HFFc6 (cell line): ENCODE measurements around the gene IFNLR1. TPM values are rescaled to one million over a fixed set of nuclear protein-coding genes. Genes with fewer than 3 reads are reported as not detected.

Experiments
- DNase-seq: peaks from one replicate; pipeline ENCODE4 v3.0.0-alpha.2; 2018
- H3K27ac Mint-ChIP-seq: 2 replicates; pipeline ENCODE4 v1.8.0; 2020; ENCODE audit warnings: mild to moderate bottlenecking, mixed read lengths
- H3K27me3 Mint-ChIP-seq: 2 replicates; pipeline ENCODE4 v1.8.0; 2021; ENCODE audit warnings: mild to moderate bottlenecking, moderate library complexity, mixed read lengths; ENCODE audit not compliant: insufficient read depth
- H3K36me3 Mint-ChIP-seq: 2 replicates; pipeline ENCODE4 v1.8.0; 2021; ENCODE audit warnings: low read depth, mixed read lengths
- H3K4me1 Mint-ChIP-seq: 2 replicates; pipeline ENCODE4 v1.8.0; 2020; ENCODE audit warnings: low read depth, mixed read lengths
- H3K4me3 Mint-ChIP-seq: 2 replicates; pipeline ENCODE4 v1.8.0; 2020; ENCODE audit warnings: mild to moderate bottlenecking, moderate library complexity, mixed read lengths
- H3K9me3 Mint-ChIP-seq: 2 replicates; pipeline ENCODE4 v1.8.0; 2020; ENCODE audit warnings: mild to moderate bottlenecking, mixed read lengths
- total RNA-seq, 6 experiments: library from RNA; stranded (reverse); fragmentation: NEBNext Ultra II Directional; extraction: Animal tissue kit (Norgen Biotek cat#: 25700); gene quantifications; 2 replicates in 1 of 6; 3 replicates in 5 of 6; pipeline ENCODE4 v1.2.3, GENCODE V29; 2021
- TF ChIP-seq, protein P1 (sequence below): fragments of 200-600 bp; sonication (generic); IDR thresholded peaks from 2 replicates; pipeline ENCODE4 v1.5.0; 2021; ENCODE audit warnings: antibody characterized with exemption, mild to moderate bottlenecking

The IFNLR1 gene
- total RNA-seq, 6 experiments from 2014 or later: not detected

DNA sequence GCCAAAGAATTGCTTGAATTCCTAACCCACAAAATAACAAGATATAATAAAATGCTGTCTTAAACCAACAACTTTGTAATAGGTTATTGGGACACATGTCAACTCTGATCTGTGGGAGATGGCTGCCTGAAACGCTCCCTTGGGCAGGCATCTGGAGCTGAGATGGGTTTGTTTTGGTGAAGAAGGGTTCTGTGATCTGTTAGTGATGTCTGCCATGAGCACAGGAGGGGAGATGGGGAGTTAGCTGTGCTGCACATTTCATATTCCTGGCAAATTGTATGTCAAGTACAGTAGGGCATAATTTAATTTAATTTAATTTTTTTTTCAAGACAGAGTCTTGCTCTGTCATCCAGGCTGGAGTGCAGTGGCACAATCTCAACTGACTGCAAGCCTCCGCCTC lies 34.2 kb upstream of the IFNLR1 start:
- no peak for DNase-seq
- Mint-ChIP-seq H3K27me3 (peaks cover 64% of the 10 kb centered on the region), H3K4me3 (no peak overlapping the region), H3K4me1 (no peaks in the 10 kb centered on the region), H3K9me3 (no peaks in the 10 kb centered on the region), H3K36me3 (no peaks in the 10 kb centered on the region), H3K27ac (no peak overlapping the region)
- TF ChIP-seq, protein P1, sequence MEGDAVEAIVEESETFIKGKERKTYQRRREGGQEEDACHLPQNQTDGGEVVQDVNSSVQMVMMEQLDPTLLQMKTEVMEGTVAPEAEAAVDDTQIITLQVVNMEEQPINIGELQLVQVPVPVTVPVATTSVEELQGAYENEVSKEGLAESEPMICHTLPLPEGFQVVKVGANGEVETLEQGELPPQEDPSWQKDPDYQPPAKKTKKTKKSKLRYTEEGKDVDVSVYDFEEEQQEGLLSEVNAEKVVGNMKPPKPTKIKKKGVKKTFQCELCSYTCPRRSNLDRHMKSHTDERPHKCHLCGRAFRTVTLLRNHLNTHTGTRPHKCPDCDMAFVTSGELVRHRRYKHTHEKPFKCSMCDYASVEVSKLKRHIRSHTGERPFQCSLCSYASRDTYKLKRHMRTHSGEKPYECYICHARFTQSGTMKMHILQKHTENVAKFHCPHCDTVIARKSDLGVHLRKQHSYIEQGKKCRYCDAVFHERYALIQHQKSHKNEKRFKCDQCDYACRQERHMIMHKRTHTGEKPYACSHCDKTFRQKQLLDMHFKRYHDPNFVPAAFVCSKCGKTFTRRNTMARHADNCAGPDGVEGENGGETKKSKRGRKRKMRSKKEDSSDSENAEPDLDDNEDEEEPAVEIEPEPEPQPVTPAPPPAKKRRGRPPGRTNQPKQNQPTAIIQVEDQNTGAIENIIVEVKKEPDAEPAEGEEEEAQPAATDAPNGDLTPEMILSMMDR: no peak

DNA sequence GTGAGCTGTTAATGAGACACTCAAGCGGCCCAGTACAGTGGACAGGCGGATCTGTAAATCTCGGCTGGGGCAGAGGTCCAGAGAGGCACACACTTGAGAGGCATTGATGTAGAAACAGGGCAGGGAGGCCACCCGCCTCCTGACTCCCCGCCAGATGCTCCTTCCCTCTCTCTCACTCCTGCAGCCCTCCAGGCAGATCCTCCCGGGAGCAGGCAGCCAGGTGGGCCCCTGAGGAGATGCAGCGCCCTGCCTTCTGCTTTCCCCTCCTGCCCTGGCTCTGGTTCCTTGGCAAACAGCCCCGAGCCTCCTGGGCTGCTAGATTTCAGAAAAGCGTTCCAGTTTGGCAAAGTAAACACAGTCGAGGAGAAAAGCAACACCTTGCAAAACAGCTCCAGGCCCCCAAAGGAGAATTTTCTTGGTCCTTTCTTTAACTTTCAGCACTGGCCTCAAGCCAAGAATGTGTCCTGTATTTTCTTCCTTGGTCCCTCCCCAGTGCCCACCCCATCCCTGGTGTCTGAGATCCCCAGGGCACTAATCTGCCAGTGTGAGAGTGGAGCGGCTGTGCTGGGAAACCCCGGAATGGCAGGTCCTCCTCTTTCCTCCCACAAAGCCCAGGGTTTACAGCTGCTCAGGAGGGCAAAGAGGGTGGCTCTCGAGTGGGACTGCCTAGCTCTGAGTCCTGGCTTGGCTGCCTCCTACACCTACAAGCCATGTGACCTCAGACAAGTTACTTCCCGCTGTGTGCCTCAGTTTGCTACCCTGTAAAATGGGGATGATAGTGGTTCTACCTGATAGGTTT lies 29.4 kb upstream of the IFNLR1 start:
- Mint-ChIP-seq H3K4me1 (peaks cover 10% of the 10 kb centered on the region; the same call in 1 of the 2 replicates), H3K27ac (no peak overlapping the region), H3K27me3 (peaks cover 63% of the 10 kb centered on the region), H3K4me3 (no peak overlapping the region), H3K36me3 (no peaks in the 10 kb centered on the region), H3K9me3 (no peaks in the 10 kb centered on the region)
- TF ChIP-seq, protein P1: no peak
- no peak for DNase-seq

DNA sequence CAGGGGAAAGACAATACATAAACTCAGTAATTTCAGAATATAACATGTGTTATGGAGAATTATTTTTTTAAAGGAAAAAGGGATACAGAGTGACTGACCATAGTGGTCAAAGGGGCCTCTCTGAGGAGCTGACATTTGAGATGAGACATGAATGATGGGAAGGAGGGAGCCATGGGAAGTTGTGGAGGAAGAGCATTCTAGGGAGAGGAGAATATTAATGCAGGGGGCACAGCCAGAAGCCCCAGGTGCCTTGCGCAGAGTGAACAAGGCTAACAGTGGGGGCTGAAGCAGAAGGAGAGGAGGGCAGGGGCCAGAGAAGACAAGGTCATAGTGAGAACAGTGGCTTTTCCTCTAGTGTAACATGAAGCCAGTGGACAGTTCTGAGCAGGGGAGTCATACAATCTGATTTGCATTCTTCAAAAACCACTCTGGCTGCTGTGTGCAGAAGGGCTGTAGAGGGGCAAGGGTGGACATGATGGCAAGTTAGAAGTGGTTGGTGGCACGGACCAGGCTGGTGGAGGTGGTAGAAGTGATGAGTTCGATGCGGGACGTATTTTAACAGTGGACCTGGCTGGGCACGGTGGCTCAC lies 28.2 kb upstream of the IFNLR1 start:
- Mint-ChIP-seq H3K27me3 (peaks cover 55% of the 10 kb centered on the region), H3K27ac (no peak overlapping the region), H3K36me3 (no peaks in the 10 kb centered on the region), H3K4me3 (no peak overlapping the region), H3K9me3 (no peaks in the 10 kb centered on the region), H3K4me1 (peaks cover 10% of the 10 kb centered on the region; the same call in 1 of the 2 replicates)
- DNase-seq: no peak
- TF ChIP-seq, protein P1: no peak

DNA sequence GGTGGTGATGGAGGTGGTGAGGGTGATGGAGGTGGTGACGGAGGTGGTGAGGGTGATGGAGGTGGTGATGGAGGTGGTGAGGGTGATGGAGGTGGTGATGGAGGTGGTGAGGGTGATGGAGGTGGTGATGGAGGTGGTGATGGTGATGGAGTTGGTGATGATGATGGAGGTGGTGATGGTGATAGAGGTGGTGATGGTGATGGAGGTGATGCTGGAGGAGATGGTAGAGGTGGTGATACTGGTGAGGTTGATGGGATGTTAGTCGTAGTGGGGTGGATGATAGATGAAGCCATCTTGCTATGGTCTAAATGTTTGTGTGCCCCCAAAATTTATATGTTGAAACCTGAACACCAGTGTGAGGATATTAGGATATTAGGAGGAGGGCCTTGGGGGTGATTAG lies 25.3 kb upstream of the IFNLR1 start:
- peaks cover 10% of the 10 kb centered on the region; the same call in 1 of the 2 replicates for H3K4me1 Mint-ChIP-seq

DNA sequence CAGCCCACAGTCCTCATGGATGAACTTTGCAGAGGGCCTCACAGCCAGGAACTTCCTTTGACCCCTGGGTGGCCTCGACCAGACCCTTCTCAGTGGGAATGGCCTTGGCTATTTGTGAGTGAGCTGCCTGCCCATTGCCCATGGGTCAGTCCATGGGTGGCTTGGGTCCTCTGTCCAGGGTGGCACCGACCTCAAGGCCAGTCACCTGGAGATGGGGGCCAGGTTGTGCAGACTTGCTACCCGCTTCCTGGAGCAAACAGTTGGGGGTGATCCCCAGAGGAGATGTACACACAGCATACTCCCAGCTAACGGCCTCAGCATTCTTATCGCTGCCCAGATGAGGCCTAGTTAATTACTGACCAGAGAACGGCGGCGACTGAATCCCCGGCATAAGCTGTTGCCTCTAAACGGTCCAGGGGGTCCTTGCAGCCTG lies 23.1 kb upstream of the IFNLR1 start:
- H3K9me3 Mint-ChIP-seq: no peaks in the 10 kb centered on the region
- 0 out of 2 replicates have a peak, but pooled peaks cover under 1% of the 10 kb centered on the region for H3K4me1 Mint-ChIP-seq
- H3K36me3 Mint-ChIP-seq: no peaks in the 10 kb centered on the region
- no peak overlapping the region for H3K4me3 Mint-ChIP-seq
- TF ChIP-seq, protein P1: no peak
- peaks cover 25% of the 10 kb centered on the region for H3K27me3 Mint-ChIP-seq
- no peak for DNase-seq
- H3K27ac Mint-ChIP-seq: no peak overlapping the region

More for the DNA sequence above, 25.3 kb upstream of the IFNLR1 start:
- no peaks in the 10 kb centered on the region for H3K36me3 Mint-ChIP-seq
- H3K9me3 Mint-ChIP-seq: no peaks in the 10 kb centered on the region
- TF ChIP-seq, protein P1: no peak
- no peak overlapping the region for H3K27ac Mint-ChIP-seq
- H3K4me3 Mint-ChIP-seq: no peak overlapping the region
- peaks cover 45% of the 10 kb centered on the region for H3K27me3 Mint-ChIP-seq
- no peak for DNase-seq
